NCI-H526 treated with DMSO at 0.1 percent for 48 hours (cell line): Measurements from ENCODE around the gene ASTN1.

ENCODE experiments used
- DNase-seq: peaks from one replicate; lab custom pipeline; 2025; lab: John Stamatoyannopoulos, UW

Gene ASTN1

GRCh38 chr1:176878750-176879536 lies 285.6 kb downstream of the ASTN1 start:
- DNase-seq = no peak

- no peak for DNase-seq
Observed at GRCh38 chr1:176877557-176877956, 287.0 kb downstream of the ASTN1 start.

- peak; percentile 79 for DNase-seq
Observed at GRCh38 chr1:176876966-176877515, 287.5 kb downstream of the ASTN1 start.

- no peak for DNase-seq
Observed at GRCh38 chr1:176869577-176869976, 294.9 kb downstream of the ASTN1 start.

- no peak for DNase-seq
Observed at GRCh38 chr1:176866011-176866714, 298.3 kb downstream of the ASTN1 start.

- no peak for DNase-seq
Observed at GRCh38 chr1:176864211-176864610, 300.3 kb downstream of the ASTN1 start.

- no peak for DNase-seq
Observed at GRCh38 chr1:176863613-176864012, 300.9 kb downstream of the ASTN1 start.

GRCh38 chr1:176858433-176858916 lies 306.0 kb downstream of the ASTN1 start:
- DNase-seq = no peak

GRCh38 chr1:176857632-176858031 lies 306.9 kb downstream of the ASTN1 start:
- DNase-seq = no peak

GRCh38 chr1:176854758-176855745 lies 309.5 kb downstream of the ASTN1 start:
- DNase-seq = peak; percentile 85

- DNase-seq = no peak
Observed at GRCh38 chr1:176854121-176854520, 310.4 kb downstream of the ASTN1 start.

GRCh38 chr1:176853503-176853902 lies 311.0 kb downstream of the ASTN1 start:
- DNase-seq = no peak

- no peak for DNase-seq
Observed at GRCh38 chr1:176852124-176852523, 312.4 kb downstream of the ASTN1 start.

GRCh38 chr1:176850871-176851270 lies 313.6 kb downstream of the ASTN1 start:
- no peak for DNase-seq

GRCh38 chr1:176849281-176849680 lies 315.2 kb downstream of the ASTN1 start:
- DNase-seq = no peak

- no peak for DNase-seq
Observed at GRCh38 chr1:176847052-176847451, 317.5 kb downstream of the ASTN1 start.

- DNase-seq = peak; percentile 74
Observed at GRCh38 chr1:176843352-176844297, 320.9 kb downstream of the ASTN1 start.

GRCh38 chr1:176841238-176841637 lies 323.3 kb downstream of the ASTN1 start:
- DNase-seq = no peak

- no peak for DNase-seq
Observed at GRCh38 chr1:176839216-176839615, 325.3 kb downstream of the ASTN1 start.

GRCh38 chr1:176838276-176838995 lies 326.1 kb downstream of the ASTN1 start:
- no peak for DNase-seq
